ENCODE data around the gene PPARG. TPM values are rescaled to one million over a fixed set of nuclear protein-coding genes. Genes with fewer than 3 reads are reported as not detected.
"Not testable (repeated sequence)": the region's sequence is repeated elsewhere in the genome, so short reads cannot be mapped to it uniquely, and the experiment has no call there.

Gene PPARG
- polyA plus RNA-seq, 6 donors from 2014 or later = not detected

- ATAC-seq (ENCODE audit: low read depth in 2 of 2) (no peak), DNase-seq (no peak)
- peaks cover 19 to 51% (median 23%) of the 10 kb centered on the region in 3 donors for H3K27me3 Mint-ChIP-seq
- H3K4me1 Mint-ChIP-seq = no peaks in the 10 kb centered on the region
- H3K36me3 Mint-ChIP-seq = no peaks in the 10 kb centered on the region
- H3K4me3 Mint-ChIP-seq = peak overlapping the region in 1 of 8 donors; percentile 29
- H3K27ac Mint-ChIP-seq = no peak overlapping the region
- H3K9me3 Mint-ChIP-seq = peaks cover 0 to 4% (median 0%) of the 10 kb centered on the region in 7 donors
Measured at GRCh38 chr3:12444582-12445471, 156.0 kb downstream of the PPARG start.

DNA sequence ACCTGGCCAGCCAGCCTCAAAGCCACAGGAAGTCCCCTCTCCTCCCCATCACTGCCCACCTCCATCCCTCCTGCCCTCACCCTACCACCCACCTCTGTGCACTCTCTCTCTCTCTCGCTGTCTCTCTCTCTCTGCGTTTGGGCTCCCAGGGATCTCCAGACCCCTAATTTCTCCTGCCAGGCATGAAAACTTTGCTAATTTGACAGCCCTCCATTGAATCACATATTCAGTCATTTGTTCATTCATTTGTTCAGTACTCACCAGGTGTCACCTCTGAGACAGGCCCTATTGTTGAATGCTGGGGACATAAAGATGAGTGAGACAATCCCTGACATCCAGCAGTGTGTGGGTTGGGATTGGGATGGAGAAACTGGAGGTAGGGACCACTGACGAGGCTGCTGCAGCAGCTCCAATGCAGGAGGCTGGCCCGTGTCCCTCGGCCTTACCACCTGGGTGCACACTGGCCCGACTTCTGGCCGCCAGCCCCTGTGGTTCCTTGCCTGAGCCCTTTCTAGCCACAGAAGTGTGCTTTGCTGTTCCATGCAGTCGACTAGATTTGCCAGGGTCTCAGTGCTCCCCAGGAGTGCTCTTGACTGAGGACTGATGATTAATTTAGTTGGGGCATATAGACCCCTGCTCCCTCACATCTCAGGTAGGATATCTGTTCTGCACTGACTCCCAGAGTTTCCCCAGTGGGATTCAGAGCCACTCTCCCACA, 156.8 kb downstream of the PPARG start:
- H3K9me3 Mint-ChIP-seq = peaks cover 0 to 4% (median 0%) of the 10 kb centered on the region in 7 donors

DNA sequence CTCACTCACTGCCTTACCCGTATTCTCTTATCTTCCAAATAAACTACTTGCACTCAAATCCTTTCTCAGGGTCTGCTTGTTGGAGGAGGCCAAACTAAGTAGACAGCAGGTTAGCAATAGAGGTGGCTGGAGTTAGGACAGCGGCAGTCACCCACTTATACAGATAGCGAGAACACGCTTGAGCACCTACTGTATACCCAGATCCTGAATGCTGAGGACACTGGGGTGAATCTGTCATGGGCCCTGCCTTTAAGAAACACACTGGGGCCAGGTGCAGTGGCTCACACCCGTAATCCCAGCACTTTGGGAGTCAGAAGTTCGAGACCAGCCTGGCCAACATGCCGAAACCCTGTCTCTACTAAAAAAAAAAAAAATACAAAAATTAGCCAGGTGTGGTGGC, 157.4 kb downstream of the PPARG start:
- H3K4me3 Mint-ChIP-seq = no peak overlapping the region
- H3K9me3 Mint-ChIP-seq = peaks cover 0 to 4% (median 0%) of the 10 kb centered on the region in 7 donors
- no peak overlapping the region for H3K27ac Mint-ChIP-seq
- H3K27me3 Mint-ChIP-seq = peaks cover 18 to 51% (median 23%) of the 10 kb centered on the region in 3 donors
- H3K4me1 Mint-ChIP-seq = no peaks in the 10 kb centered on the region
- no peaks in the 10 kb centered on the region for H3K36me3 Mint-ChIP-seq
- DNase-seq (no peak), ATAC-seq (ENCODE audit: low read depth in 2 of 2) (no peak)

More for the DNA sequence above, 156.8 kb downstream of the PPARG start:
- peak overlapping the region in 1 of 8 donors; percentile 29 for H3K4me3 Mint-ChIP-seq
- peaks cover 19 to 51% (median 23%) of the 10 kb centered on the region in 3 donors for H3K27me3 Mint-ChIP-seq
- no peaks in the 10 kb centered on the region for H3K4me1 Mint-ChIP-seq
- no peak overlapping the region for H3K27ac Mint-ChIP-seq
- no peaks in the 10 kb centered on the region for H3K36me3 Mint-ChIP-seq
- ATAC-seq (ENCODE audit: low read depth in 2 of 2) (no peak), DNase-seq (no peak)

GRCh38 chr3:12447075-12447474, 158.2 kb downstream of the PPARG start:
- ATAC-seq (ENCODE audit: low read depth in 2 of 2) = no peak
- DNase-seq = no peak
- peaks cover 16 to 51% (median 23%) of the 10 kb centered on the region in 3 donors for H3K27me3 Mint-ChIP-seq
- no peaks in the 10 kb centered on the region for H3K36me3 Mint-ChIP-seq
- H3K4me1 Mint-ChIP-seq = no peaks in the 10 kb centered on the region
- peaks cover 0 to 4% (median 1%) of the 10 kb centered on the region in 7 donors for H3K9me3 Mint-ChIP-seq
- H3K27ac Mint-ChIP-seq = no peak overlapping the region
- no peak overlapping the region for H3K4me3 Mint-ChIP-seq

- not testable (repeated sequence) for ATAC-seq (ENCODE audit: low read depth in 2 of 2); H3K27ac Mint-ChIP-seq; H3K4me1 Mint-ChIP-seq; H3K4me3 Mint-ChIP-seq; DNase-seq; H3K9me3 Mint-ChIP-seq; H3K36me3 Mint-ChIP-seq
- H3K27me3 Mint-ChIP-seq = peaks cover 9 to 38% (median 11%) of the 10 kb centered on the region in 3 donors
Measured at GRCh38 chr3:12448404-12449202, 159.7 kb downstream of the PPARG start.

DNA sequence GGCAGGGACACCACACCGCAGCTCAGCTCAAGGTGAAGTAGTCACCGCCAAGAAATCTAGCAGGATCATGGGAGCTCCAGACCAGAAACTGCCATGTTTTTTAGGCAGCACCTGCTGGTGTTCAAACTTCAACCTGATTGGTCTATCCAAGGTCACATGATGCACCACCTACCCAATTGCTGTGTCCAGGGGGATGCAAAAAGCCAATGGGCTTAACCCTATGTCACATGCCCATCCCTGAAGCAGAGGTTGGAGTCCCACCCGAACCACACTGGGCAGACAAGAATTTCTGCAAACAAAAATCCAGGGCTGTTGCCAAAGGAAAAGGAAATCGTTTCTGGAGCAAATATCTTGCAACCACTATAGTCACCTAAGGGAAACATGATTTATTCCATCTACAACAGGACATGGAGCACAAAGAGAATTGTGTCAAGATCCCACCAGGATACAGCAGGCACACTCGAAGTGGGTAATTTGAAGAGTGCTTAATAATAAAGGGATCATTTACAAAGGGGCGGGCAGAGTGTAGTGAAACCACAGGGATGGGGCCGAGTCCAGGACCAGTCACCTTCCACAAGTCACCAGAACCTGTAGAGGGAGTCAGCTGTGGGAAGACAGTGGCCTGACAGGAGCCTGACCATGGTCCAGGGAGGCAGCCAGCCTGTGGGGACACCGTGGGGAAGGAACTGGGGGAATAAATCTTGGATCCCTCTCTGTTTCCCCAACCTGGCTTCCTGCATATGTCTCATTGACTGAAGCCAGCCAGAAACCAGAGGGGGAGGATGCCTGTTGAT, 161.2 kb downstream of the PPARG start:
- DNase-seq = no peak
- peaks cover 5 to 24% (median 5%) of the 10 kb centered on the region in 3 donors for H3K27me3 Mint-ChIP-seq
- no peaks in the 10 kb centered on the region for H3K36me3 Mint-ChIP-seq
- no peak overlapping the region for H3K4me3 Mint-ChIP-seq
- no peak for ATAC-seq (ENCODE audit: low read depth in 2 of 2)
- H3K27ac Mint-ChIP-seq = no peak overlapping the region
- no peaks in the 10 kb centered on the region for H3K4me1 Mint-ChIP-seq
- H3K9me3 Mint-ChIP-seq = peaks cover 0 to 4% (median 1%) of the 10 kb centered on the region in 7 donors

GRCh38 chr3:12451481-12451880, 162.6 kb downstream of the PPARG start:
- Mint-ChIP-seq H3K36me3 (no peaks in the 10 kb centered on the region), H3K9me3 (peaks cover 0 to 4% (median 1%) of the 10 kb centered on the region in 7 donors), H3K4me1 (no peaks in the 10 kb centered on the region), H3K27me3 (peaks cover 0 to 14% (median 4%) of the 10 kb centered on the region in 3 donors), H3K4me3 (no peak overlapping the region), H3K27ac (no peak overlapping the region)
- ATAC-seq (ENCODE audit: low read depth in 2 of 2) (no peak), DNase-seq (no peak)

DNA sequence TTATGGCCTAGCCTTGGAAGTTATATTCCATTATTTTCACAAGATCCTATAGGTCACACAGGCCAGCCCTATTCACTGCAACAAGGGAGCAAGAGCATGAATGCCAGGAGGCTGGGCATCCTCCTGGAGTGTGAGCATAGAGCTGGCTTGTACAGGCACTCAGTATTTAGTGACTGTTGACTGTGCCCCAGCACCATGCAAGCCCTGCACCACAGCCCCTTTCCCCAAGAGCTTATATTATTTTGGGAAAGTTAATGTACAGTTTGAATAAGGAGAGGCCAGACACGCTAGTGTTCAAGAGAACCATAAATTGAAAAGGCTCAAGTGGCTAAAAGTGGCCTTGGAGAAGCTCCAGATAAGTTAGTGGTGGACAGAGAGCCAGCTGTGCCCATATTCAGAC, 163.1 kb downstream of the PPARG start:
- Mint-ChIP-seq H3K27me3 (peaks cover 0 to 13% (median 4%) of the 10 kb centered on the region in 3 donors), H3K4me3 (peak overlapping the region in 1 of 8 donors; percentile 29)

DNA sequence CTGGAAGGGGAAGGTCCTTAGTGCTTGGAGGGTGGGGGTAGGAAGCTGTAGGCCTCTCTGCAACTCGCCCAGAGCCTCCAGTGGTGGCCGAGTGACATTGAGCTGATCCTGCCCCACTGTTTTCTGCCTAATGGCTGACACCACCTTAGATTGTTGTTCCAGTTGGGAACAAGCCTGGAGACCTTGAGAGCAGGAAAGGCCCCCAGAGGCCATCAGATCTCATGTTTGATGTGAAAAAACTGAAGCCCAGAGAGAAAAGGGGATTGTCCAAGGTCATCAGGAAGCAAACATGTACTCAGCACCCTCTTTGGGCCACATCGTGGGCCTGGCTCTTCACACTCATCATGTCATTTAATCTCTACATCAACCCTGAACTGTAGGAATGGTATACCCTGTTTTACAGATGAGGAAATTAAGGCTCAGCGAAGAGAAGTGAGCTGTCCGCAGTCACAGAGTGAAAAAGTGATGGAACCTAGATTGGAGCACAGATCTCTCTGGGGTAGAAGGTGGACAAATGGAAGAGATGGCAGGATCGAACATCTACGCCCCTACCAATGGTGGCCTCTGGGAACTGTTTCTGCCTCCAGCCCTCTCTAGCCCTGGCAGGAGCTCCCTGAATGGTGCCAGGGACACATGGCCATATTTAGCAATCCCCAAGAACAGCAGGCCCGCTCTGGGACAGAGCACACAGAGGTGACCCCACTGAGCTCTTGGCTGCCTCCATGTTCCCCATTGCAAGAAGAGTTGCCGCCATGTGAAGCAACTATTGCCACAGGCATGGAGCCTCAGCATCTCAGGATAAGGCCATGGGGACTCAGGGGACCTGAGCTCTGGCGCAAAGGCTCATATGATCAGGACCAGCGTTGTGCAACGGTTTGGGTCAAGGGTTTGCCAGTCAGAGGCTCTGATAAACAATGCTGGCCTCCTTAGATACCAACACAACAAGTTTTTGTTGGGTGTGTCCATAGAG, 163.8 kb downstream of the PPARG start:
- Mint-ChIP-seq H3K27me3 (peaks cover 0 to 12% (median 4%) of the 10 kb centered on the region in 3 donors), H3K4me1 (no peaks in the 10 kb centered on the region), H3K27ac (no peak overlapping the region), H3K9me3 (peaks cover 0 to 4% (median 1%) of the 10 kb centered on the region in 7 donors), H3K4me3 (peak overlapping the region in 1 of 8 donors; percentile 1), H3K36me3 (no peaks in the 10 kb centered on the region)
- no peak for ATAC-seq (ENCODE audit: low read depth in 2 of 2)
- DNase-seq = no peak

More for the DNA sequence above, 163.1 kb downstream of the PPARG start:
- ATAC-seq (ENCODE audit: low read depth in 2 of 2) (no peak), DNase-seq (no peak)
- Mint-ChIP-seq H3K4me1 (no peaks in the 10 kb centered on the region), H3K9me3 (peaks cover 0 to 4% (median 1%) of the 10 kb centered on the region in 7 donors), H3K27ac (no peak overlapping the region), H3K36me3 (no peaks in the 10 kb centered on the region)

GRCh38 chr3:12454076-12454815, 165.4 kb downstream of the PPARG start:
- no peaks in the 10 kb centered on the region for H3K4me1 Mint-ChIP-seq
- no peaks in the 10 kb centered on the region for H3K36me3 Mint-ChIP-seq
- no peak overlapping the region for H3K27ac Mint-ChIP-seq
- DNase-seq (no peak), ATAC-seq (ENCODE audit: low read depth in 2 of 2) (no peak)
- no peak overlapping the region for H3K4me3 Mint-ChIP-seq
- peaks cover 0 to 2% (median 0%) of the 10 kb centered on the region in 7 donors for H3K9me3 Mint-ChIP-seq
- H3K27me3 Mint-ChIP-seq = peaks cover 0 to 20% (median 10%) of the 10 kb centered on the region in 3 donors

DNA sequence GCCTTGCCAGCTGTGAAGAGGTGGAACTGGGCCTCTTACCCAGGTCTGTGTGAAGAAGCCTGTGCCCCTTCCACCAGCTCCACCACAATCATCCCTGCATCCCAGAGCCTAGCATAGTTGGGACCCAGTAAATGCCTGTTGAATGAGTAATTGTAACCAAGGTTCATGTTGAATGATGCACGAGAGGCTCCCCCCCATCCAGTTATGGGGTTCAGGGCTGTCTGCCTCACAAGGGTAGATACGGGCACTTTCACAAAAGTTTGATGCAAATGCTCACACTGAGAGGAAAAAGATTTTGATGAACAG, 165.9 kb downstream of the PPARG start:
- ATAC-seq (ENCODE audit: low read depth in 2 of 2) (no peak), DNase-seq (no peak)
- no peak overlapping the region for H3K4me3 Mint-ChIP-seq
- no peak overlapping the region for H3K27ac Mint-ChIP-seq
- no peaks in the 10 kb centered on the region for H3K36me3 Mint-ChIP-seq
- peaks cover 0 to 2% (median 0%) of the 10 kb centered on the region in 7 donors for H3K9me3 Mint-ChIP-seq
- H3K27me3 Mint-ChIP-seq = peaks cover 0 to 20% (median 10%) of the 10 kb centered on the region in 3 donors
- no peaks in the 10 kb centered on the region for H3K4me1 Mint-ChIP-seq

Measured in naive B cell (primary cell).